Measurements from ENCODE around the gene CSNK2B. TPM values are rescaled to one million over a fixed set of nuclear protein-coding genes. Genes with fewer than 3 reads are reported as not detected.

Gene CSNK2B
- polyA plus RNA-seq, 10 donors = 118 to 150 (median 138) TPM

- no peak for DNase-seq
Measured at GRCh38 chr6:31634969-31635575, 30.8 kb upstream of the CSNK2B start.

GRCh38 chr6:31636698-31637596, 28.9 kb upstream of the CSNK2B start:
- DNase-seq = no peak

GRCh38 chr6:31639043-31639442, 26.8 kb upstream of the CSNK2B start:
- DNase-seq = no peak

- DNase-seq = no peak
Measured at GRCh38 chr6:31639449-31639861, 26.4 kb upstream of the CSNK2B start.

- no peak for DNase-seq
Measured at GRCh38 chr6:31640612-31641011, 25.3 kb upstream of the CSNK2B start.

GRCh38 chr6:31641370-31641769, 24.5 kb upstream of the CSNK2B start:
- DNase-seq = no peak

GRCh38 chr6:31642798-31643570, 22.9 kb upstream of the CSNK2B start:
- no peak for DNase-seq

- DNase-seq = no peak
Measured at GRCh38 chr6:31643818-31644454, 21.9 kb upstream of the CSNK2B start.

GRCh38 chr6:31645325-31645724, 20.6 kb upstream of the CSNK2B start:
- no peak for DNase-seq

- DNase-seq = peak in 1 of 3 donors; percentile 62
Measured at GRCh38 chr6:31651602-31652191, 14.2 kb upstream of the CSNK2B start.

- no peak for DNase-seq
Measured at GRCh38 chr6:31652925-31653724, 12.8 kb upstream of the CSNK2B start.

GRCh38 chr6:31654574-31655348, 11.1 kb upstream of the CSNK2B start:
- no peak for DNase-seq

GRCh38 chr6:31655349-31656237, 10.3 kb upstream of the CSNK2B start, which contains the start of gene APOM:
Gene APOM, plus strand, starts transcription at chr6:31655894. Its CDS starts 73 bp downstream, at chr6:31655967.
- DNase-seq = no peak

- no peak for DNase-seq
Measured at GRCh38 chr6:31657406-31658157, 8.3 kb upstream of the CSNK2B start.

- no peak for DNase-seq
Measured at GRCh38 chr6:31658158-31658688, 7.7 kb upstream of the CSNK2B start.

- DNase-seq = no peak
Measured at GRCh38 chr6:31658983-31659648, 6.8 kb upstream of the CSNK2B start.
